GM21447 (cell line): Measurements from ENCODE around the gene FRMD7.

Experiments used
- ATAC-seq: cut with Tn5 transposase; IDR thresholded peaks from one replicate; pipeline ENCODE4 v1.9.1; 2021; ENCODE audit not compliant: unreplicated experiment

The FRMD7 gene

GRCh38 chrX:132040066-132040465 is 87.8 kb downstream of the FRMD7 start:
- ATAC-seq = no peak

DNA sequence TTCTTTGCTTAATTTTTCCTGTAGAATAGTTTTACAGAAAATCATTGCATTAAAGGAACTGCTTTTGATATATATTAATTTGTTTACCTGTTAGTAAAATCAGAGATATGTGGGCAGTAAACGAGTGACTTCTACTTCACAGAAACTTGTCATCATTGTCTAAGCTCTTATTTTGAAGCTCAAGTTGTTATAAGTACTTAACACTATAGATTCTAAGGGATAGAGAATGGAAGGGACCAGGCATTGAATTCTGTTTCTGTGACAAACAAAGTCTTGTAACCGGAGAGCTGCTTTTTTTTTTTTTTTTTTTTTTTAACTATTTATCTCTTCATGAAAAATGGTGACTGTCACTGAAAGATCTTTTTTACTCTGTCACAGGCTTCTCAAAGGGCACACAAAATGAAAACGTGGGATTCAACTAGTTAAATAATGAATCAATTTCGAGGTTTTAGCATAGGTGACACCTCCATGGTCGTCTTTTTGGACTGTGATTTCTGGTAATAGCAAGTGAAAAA is 90.3 kb downstream of the FRMD7 start:
- ATAC-seq = no peak

- no peak for ATAC-seq
Measured at GRCh38 chrX:132034648-132035047, 93.2 kb downstream of the FRMD7 start.

DNA sequence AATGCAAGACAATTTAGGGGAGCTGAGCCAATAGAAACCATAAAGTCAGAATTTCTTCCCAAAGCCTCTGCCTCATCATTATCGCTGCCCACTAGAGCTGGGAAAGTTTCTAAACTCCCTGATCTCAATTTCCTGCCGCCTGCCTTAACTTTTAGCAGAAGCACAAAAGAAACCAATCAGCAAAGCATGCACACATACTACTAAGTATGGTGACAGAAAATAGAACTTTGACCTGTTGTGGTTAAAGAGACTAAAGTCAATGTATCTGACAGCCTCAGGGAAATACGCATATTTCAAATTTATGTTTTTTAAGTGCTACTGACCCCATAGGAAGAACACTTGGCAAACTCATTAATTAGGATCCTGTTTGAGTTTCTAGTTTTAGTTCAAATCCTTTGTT is 94.7 kb downstream of the FRMD7 start:
- ATAC-seq = no peak

DNA sequence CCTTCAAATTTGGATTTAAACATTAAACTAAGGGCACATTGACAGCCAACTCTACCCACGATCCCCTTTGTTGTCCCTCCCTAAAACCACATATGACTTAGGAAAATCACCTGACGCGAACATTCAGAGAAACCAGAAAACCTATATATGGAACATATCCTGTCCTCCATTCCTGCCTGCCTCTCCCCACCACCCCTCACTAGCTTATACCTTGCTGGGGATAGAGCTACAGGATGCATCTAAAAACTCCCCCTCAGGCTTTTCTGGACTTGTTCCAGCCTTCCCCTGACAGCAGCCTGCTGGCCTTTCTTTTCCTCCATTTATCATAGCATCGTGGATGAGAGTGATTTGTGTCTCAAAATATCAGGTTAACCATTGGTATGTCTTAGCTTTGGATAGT is 96.0 kb downstream of the FRMD7 start:
- no peak for ATAC-seq

DNA sequence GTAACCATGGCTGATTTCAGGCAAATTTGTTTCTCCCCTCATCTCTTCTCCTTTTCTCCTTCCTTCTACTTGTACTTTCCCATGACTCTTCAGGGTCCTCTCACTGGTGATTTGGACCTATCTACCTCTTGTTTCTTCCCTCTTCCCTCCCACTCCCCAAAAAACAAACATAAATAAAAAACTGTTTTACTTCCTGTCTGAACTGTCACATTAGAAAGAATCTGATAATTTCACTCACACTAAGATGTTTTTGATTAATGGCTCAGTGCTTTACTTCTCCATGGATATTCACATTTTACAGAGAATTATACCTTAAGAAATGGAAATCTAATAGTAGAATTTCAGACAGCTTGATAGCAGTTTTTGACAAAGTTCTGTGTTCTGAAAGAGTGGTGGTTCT is 97.6 kb downstream of the FRMD7 start:
- no peak for ATAC-seq
